NT2/D1 (cell line): Measurements from ENCODE around the gene PLCL1.

Experiments used
- SUZ12 ChIP-seq: IDR thresholded peaks from 2 replicates; pipeline ENCODE4 v1.6.1; 2011; ENCODE audit not compliant: insufficient read length, insufficient read depth; ENCODE audit errors: extremely low read depth
- YY1 ChIP-seq: IDR thresholded peaks from 2 replicates; pipeline ENCODE4 v1.6.1; 2011; ENCODE audit not compliant: insufficient read length, insufficient read depth
- ZNF274 ChIP-seq: IDR thresholded peaks from 2 replicates; pipeline ENCODE4 v1.6.1; 2011; ENCODE audit warnings: mild to moderate bottlenecking, low read depth, low read length

DNA sequence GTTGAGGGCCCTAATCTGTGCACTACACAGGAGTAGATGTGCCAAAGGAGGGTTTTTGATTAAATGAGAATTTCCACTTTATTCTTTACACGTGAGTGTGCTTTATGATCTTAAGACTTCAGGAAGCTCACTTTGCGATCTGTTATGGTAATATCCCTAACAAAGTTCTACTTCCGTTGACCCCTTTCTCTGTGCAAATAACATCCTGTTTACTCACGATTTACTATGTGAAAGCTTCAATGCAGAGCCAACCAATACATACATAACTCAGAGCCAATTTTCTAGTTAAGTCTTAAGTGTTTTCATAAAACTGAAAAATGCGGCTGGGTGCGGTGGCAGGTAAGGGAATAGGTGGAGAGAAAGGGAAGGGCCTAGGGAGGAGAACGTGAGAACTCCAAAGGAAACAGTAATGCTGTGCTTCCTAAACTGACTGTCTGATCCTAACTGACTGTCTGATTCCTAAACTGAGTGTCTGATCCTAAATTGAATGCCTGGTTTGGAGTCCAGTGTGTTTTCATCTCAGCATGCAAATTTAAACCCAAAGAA is 87.6 kb downstream of the PLCL1 start:
- no peak for TF ChIP-seq YY1
- TF ChIP-seq ZNF274 = no peak
- TF ChIP-seq SUZ12 = no peak
